ENCODE measurements around the gene TMPRSS13. TPM values are rescaled to one million over a fixed set of nuclear protein-coding genes. Genes with fewer than 3 reads are reported as not detected.

TMPRSS13 gene
- total and polyA plus RNA-seq, 9 of the 15 experiments (the other 6 are each of a cell fraction or from before 2014, with no cell fraction given): 0.11 to 0.29 (median 0.15) TPM

DNA sequence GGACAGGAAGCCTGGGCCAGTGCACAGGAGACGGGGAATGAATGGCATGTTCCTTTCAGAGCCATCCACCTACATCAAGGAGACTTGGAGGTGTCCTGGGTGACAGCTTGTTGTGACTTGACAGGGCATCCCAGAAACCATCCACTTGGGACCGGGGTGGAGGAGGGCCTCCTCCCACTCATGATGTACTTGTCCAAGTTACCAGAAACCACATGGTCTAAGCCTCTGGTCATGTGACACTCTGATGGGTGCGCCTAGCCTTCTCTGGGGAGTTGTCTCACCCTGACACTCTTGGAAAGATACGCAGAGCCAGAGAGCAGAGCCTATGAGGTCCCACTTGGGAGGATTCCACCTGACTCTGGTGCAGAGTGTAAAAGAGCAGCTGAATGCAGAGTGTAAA, 31.1 kb downstream of the TMPRSS13 start:
- Histone ChIP-seq H3K79me2 (ENCODE audit: control insufficient read depth, insufficient read depth, low read length) (no peaks in the 10 kb centered on the region), H3K36me3 (ENCODE audit: control insufficient read depth, insufficient read depth, low read length) (no peaks in the 10 kb centered on the region), H3K27ac (ENCODE audit: extremely low read depth, low read depth, low read length) (no peak overlapping the region), H3K9ac (ENCODE audit: insufficient read depth in 1 of 2, low read depth in 2 of 2, low read length in 2 of 2) (no peak overlapping the region; a peak in 1 of 4 replicates), H3K9me1 (ENCODE audit: control insufficient read depth, insufficient read depth, low read length) (no peaks in the 10 kb centered on the region), H3K27me3 (ENCODE audit: control insufficient read depth in 2 of 2, insufficient read depth in 2 of 2, low read length in 2 of 2) (peaks cover 19 to 56% of the 10 kb centered on the region in 2 experiments), H2AFZ (ENCODE audit: low read depth, low read length) (no peak overlapping the region), H3K4me3 (no peak overlapping the region), H3K4me2 (ENCODE audit: insufficient read depth, low read length) (no peak overlapping the region), H3K4me1 (replicated peaks in 1 of 2; ENCODE audit: control insufficient read depth in 2 of 2, insufficient read depth in 2 of 2, low read length in 2 of 2) (no peaks in the 10 kb centered on the region; a peak in 1 of 5 replicates), H3K9me3 (replicated peaks; ENCODE audit: control insufficient read depth, insufficient read depth, low read depth, low read length) (no peaks in the 10 kb centered on the region), H4K20me1 (replicated peaks; ENCODE audit: control insufficient read depth, insufficient read depth, low read length) (no peaks in the 10 kb centered on the region)
- 0% methylated on average over 4 of the region's 4 CpGs for WGBS (ENCODE audit: insufficient coverage, low coverage, missing lambda C conversion rate)
- TF ChIP-seq CBFA2T2 (conservative IDR thresholded peaks at IDR 0.05) (0 out of 2 replicates have a peak, but pooled peaks have one; percentile 29), NFRKB (IDR thresholded peaks at IDR 0.05; ENCODE audit: low read depth) (no peak), RAD51 (IDR thresholded peaks at IDR 0.05; ENCODE audit: borderline replicate concordance, low read depth) (peak; percentile 78), USF1 (CRISPR knock-in tag; IDR thresholded peaks at IDR 0.05) (peak; percentile 53; the same call in 1 of the 2 replicates), TOE1 (IDR thresholded peaks at IDR 0.05; ENCODE audit: borderline replicate concordance) (peak; percentile 83; the same call in 1 of the 2 replicates), TOE1 (CRISPR knock-in tag; IDR thresholded peaks at IDR 0.05; ENCODE audit: borderline replicate concordance, low read depth) (no peak), MCM2 (IDR thresholded peaks at IDR 0.05; ENCODE audit: low read depth) (no peak), TFE3 (CRISPR knock-in tag; IDR thresholded peaks at IDR 0.05) (peak; percentile 93), BCLAF1 (IDR thresholded peaks at IDR 0.05; ENCODE audit: borderline replicate concordance in 1 of 2, control insufficient read depth in 1 of 2, low read depth in 2 of 2, low read length in 1 of 2) (no peak)
- TF ChIP-seq, protein P1, sequence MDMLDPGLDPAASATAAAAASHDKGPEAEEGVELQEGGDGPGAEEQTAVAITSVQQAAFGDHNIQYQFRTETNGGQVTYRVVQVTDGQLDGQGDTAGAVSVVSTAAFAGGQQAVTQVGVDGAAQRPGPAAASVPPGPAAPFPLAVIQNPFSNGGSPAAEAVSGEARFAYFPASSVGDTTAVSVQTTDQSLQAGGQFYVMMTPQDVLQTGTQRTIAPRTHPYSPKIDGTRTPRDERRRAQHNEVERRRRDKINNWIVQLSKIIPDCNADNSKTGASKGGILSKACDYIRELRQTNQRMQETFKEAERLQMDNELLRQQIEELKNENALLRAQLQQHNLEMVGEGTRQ (CRISPR knock-in tag; IDR thresholded peaks at IDR 0.05): peak; percentile 62
- in situ Hi-C loops (cut with MboI) (no loop called here), intact Hi-C loops (cut with micrococcal nuclease) (no loop called here)
- ChIA-PET POLR2A (no interaction called here), CTCF (ENCODE audit: low intra/inter-chr PET ratio) (no interaction called here)
- ATAC-seq (peak; percentile 70), DNase-seq (ENCODE audit: extremely low read depth in 1 of 4, low spot score in 3 of 4) (peak in 1 of 4 experiments; percentile 13), FAIRE-seq (no peak)
- no TSS peak for BruUV-seq (replicated peaks)

All from K562 (cell line).